HG03159 (cell line): ENCODE results near the gene PCDH17.

Experiments
- ATAC-seq: cut with Tn5 transposase; IDR thresholded peaks from one replicate; pipeline ENCODE4 v1.9.1; 2021; ENCODE audit warnings: mild to moderate bottlenecking, moderate library complexity; ENCODE audit not compliant: unreplicated experiment

Gene PCDH17

GRCh38 chr13:57631596-57632275, at the start of gene PCDH17:
PCDH17 (plus strand) TSS chr13:57631744; CDS start chr13:57632547, 803 bp downstream.
- no peak for ATAC-seq

GRCh38 chr13:57582032-57582431, 49.5 kb upstream of the PCDH17 start:
- no peak for ATAC-seq

- no peak for ATAC-seq
These were observed 48.0 kb upstream of the PCDH17 start for GRCh38 chr13:57583529-57583928.

- ATAC-seq, result no peak
These were observed 42.9 kb upstream of the PCDH17 start for GRCh38 chr13:57588639-57589038.

GRCh38 chr13:57595775-57596174, 35.8 kb upstream of the PCDH17 start:
- no peak for ATAC-seq

- ATAC-seq, result no peak
These were observed 30.0 kb upstream of the PCDH17 start for GRCh38 chr13:57601536-57601935.

- ATAC-seq, result no peak
These were observed 27.1 kb upstream of the PCDH17 start for GRCh38 chr13:57604442-57604841.

- no peak for ATAC-seq
These were observed 19.6 kb upstream of the PCDH17 start for GRCh38 chr13:57611969-57612368.

GRCh38 chr13:57612568-57612967, 19.0 kb upstream of the PCDH17 start:
- ATAC-seq, result no peak

GRCh38 chr13:57624565-57625435, 6.7 kb upstream of the PCDH17 start:
- ATAC-seq, result peak; percentile 61

- ATAC-seq, result peak; percentile 49
These were observed 3.9 kb upstream of the PCDH17 start for GRCh38 chr13:57627663-57628062.

GRCh38 chr13:57629391-57629804, 2.1 kb upstream of the PCDH17 start:
- ATAC-seq, result no peak

- ATAC-seq, result no peak
These were observed 1.7 kb upstream of the PCDH17 start for GRCh38 chr13:57629821-57630235.

GRCh38 chr13:57630661-57631595, 616 bp upstream of the PCDH17 start:
- no peak for ATAC-seq

- ATAC-seq, result no peak
These were observed 964 bp downstream of the PCDH17 start for GRCh38 chr13:57632276-57633140.

- no peak for ATAC-seq
These were observed 1.8 kb downstream of the PCDH17 start for GRCh38 chr13:57633141-57633949.

- ATAC-seq, result no peak
These were observed 2.6 kb downstream of the PCDH17 start for GRCh38 chr13:57633950-57634838.

- no peak for ATAC-seq
These were observed 3.3 kb downstream of the PCDH17 start for GRCh38 chr13:57634839-57635165.
